HCT116 (cell line): ENCODE measurements around the gene KCNIP4. TPM values are rescaled to one million over a fixed set of nuclear protein-coding genes. Genes with fewer than 3 reads are reported as not detected.

Experiments
- ATAC-seq: fragments of 200-7000 bp; cut with Tn5 transposase; 2 replicates; pipeline ENCODE4 v1.9.1; 2020; ENCODE audit warnings: mild to moderate bottlenecking, moderate library complexity
- BruUV-seq: library from RNA; stranded (reverse); fragments of 400-500 nt; replicated peaks from 2 replicates; lab custom pipeline; 2021; lab: Mats Ljungman, UMichigan
- CTCF ChIA-PET: fragments of 300-600 bp; sonication (Branson Sonifier 250); formaldehyde crosslinking; loops from one replicate; lab custom pipeline; 2021; ENCODE audit warnings: antibody characterized with exemption; lab: Charles Lee
- POLR2A ChIA-PET: fragments of 300-600, 350-600 bp; sonication (Branson Sonifier 250); formaldehyde crosslinking; loops from one replicate; lab custom pipeline; 2021; ENCODE audit warnings: antibody characterized with exemption; lab: Charles Lee
- RAD21 ChIA-PET, 2 experiments: fragments of 300-600 bp; sonication (Branson Sonifier 250); formaldehyde crosslinking; loops; one replicate each; lab custom pipeline; 2023; ENCODE audit warnings: low total read pairs in 2 of 2; ENCODE audit not compliant: uncharacterized antibody in 2 of 2, unreplicated experiment in 2 of 2, low non-redundant PET in 1 of 2; lab: Charles Lee
- DNase-seq: peaks from one replicate; pipeline ENCODE4 v3.0.0-alpha.2; 2010; ENCODE audit warnings: low read depth, low spot score
- H2AFZ ChIP-seq: fragments of 200-600 bp; shearing (Covaris generic), sonication (generic); 2 replicates; pipeline ENCODE4 v1.6.1; 2017; ENCODE audit warnings: low read depth, mixed run types, mixed read lengths, antibody characterized with exemption, low read length; ENCODE audit not compliant: poor library complexity, severe bottlenecking
- H3K27ac ChIP-seq: 2 replicates; pipeline ENCODE4 v1.5.1; 2012; ENCODE audit warnings: low read depth, low read length
- H3K27me3 ChIP-seq: fragments of 200-600 bp; sonication (generic); 2 replicates; pipeline ENCODE4 v1.6.1; 2016; ENCODE audit warnings: mixed run types, low read length, mixed read lengths; ENCODE audit not compliant: insufficient read depth
- H3K36me3 ChIP-seq, 2 experiments: fragments of 200-500 bp in 1 of 2; fragments of 200-600 bp in 1 of 2; sonication (Bioruptor generic) in 1 of 2; sonication (generic) in 1 of 2; 2 replicates each; pipeline versions ENCODE4 v1.5.1 to v1.6.1; 2014 to 2016; ENCODE audit warnings: low read length in 2 of 2, inconsistent platforms in 1 of 2, mixed read lengths in 1 of 2, mixed run types in 1 of 2; ENCODE audit not compliant: insufficient read depth in 2 of 2, control insufficient read depth in 1 of 2
- H3K4me1 ChIP-seq, 2 experiments: fragments of 200-600 bp in 1 of 2; sonication (generic) in 1 of 2; 2 replicates each; pipeline versions ENCODE4 v1.5.1 to v1.6.1; 2012 to 2017; ENCODE audit warnings: low read length in 2 of 2, inconsistent platforms in 1 of 2, mild to moderate bottlenecking in 1 of 2, mixed read lengths in 1 of 2, mixed run types in 1 of 2, moderate library complexity in 1 of 2; ENCODE audit not compliant: insufficient read depth in 2 of 2, control insufficient read depth in 1 of 2
- H3K4me2 ChIP-seq: fragments of 200-600 bp; sonication (generic); 2 replicates; pipeline ENCODE4 v1.6.1; 2017; ENCODE audit warnings: mixed run types, low read length, mixed read lengths
- H3K4me3 ChIP-seq, 2 experiments: fragments of 200-600 bp in 1 of 2; sonication (generic) in 1 of 2; replicated peaks in 1 of 2; 2 replicates each; pipeline ENCODE4 v1.5.1; 2011 to 2016; ENCODE audit warnings: low read length in 2 of 2, control low read depth in 1 of 2, low read depth in 1 of 2, mild to moderate bottlenecking in 1 of 2, mixed read lengths in 1 of 2, mixed run types in 1 of 2
- H3K79me2 ChIP-seq: fragments of 200-600 bp; sonication (generic); 2 replicates; pipeline ENCODE4 v1.6.1; 2017; ENCODE audit warnings: mild to moderate bottlenecking, mixed run types, low read length, moderate library complexity, mixed read lengths; ENCODE audit not compliant: insufficient read depth
- H3K9ac ChIP-seq: fragments of 200-600 bp; sonication (generic); 2 replicates; pipeline ENCODE4 v1.6.1; 2016; ENCODE audit warnings: low read length, mixed read lengths
- H3K9me2 ChIP-seq: fragments of 200-600 bp; sonication (generic), shearing (Covaris generic); 2 replicates; pipeline ENCODE4 v1.6.1; 2017; ENCODE audit warnings: mixed run types, mild to moderate bottlenecking, moderate library complexity; ENCODE audit not compliant: insufficient read depth
- H3K9me3 ChIP-seq, 2 experiments: fragments of 200-500 bp in 1 of 2; fragments of 200-600 bp in 1 of 2; sonication (Bioruptor generic) in 1 of 2; sonication (generic) in 1 of 2; 2 replicates each; pipeline ENCODE4 v1.6.1; 2014 to 2017; ENCODE audit warnings: low read length in 2 of 2, mixed read lengths in 2 of 2, inconsistent platforms in 1 of 2, low read depth in 1 of 2, mild to moderate bottlenecking in 1 of 2, mixed run types in 1 of 2, moderate library complexity in 1 of 2; ENCODE audit not compliant: control insufficient read depth in 1 of 2, insufficient read depth in 1 of 2
- H4K20me1 ChIP-seq: fragments of 200-600 bp; sonication (generic), shearing (Covaris generic); 2 replicates; pipeline ENCODE4 v1.6.1; 2017; ENCODE audit warnings: mixed run types, mild to moderate bottlenecking, moderate library complexity; ENCODE audit not compliant: insufficient read depth
- ATF3 ChIP-seq: IDR thresholded peaks from 2 replicates; pipeline ENCODE4 v1.6.1; 2012
- CEBPB ChIP-seq: IDR thresholded peaks from 2 replicates; pipeline ENCODE4 v1.6.1; 2012; ENCODE audit warnings: low read depth
- CTCF ChIP-seq, 3 experiments: fragments of 200-600 bp in 1 of 3; sonication (generic) in 1 of 3; IDR thresholded peaks in 2 of 3; conservative IDR thresholded peaks in 1 of 3; 2 replicates each; pipeline ENCODE4 v1.5.1; 2012 to 2017; ENCODE audit warnings: low read depth in 2 of 3, low read length in 2 of 3, antibody characterized with exemption in 1 of 3, borderline replicate concordance in 1 of 3, control low read depth in 1 of 3, mild to moderate bottlenecking in 1 of 3, mixed read lengths in 1 of 3, mixed run types in 1 of 3, moderate library complexity in 1 of 3; ENCODE audit not compliant: insufficient read depth in 1 of 3
- EGR1 ChIP-seq: IDR thresholded peaks from 2 replicates; pipeline ENCODE4 v1.6.1; 2012; ENCODE audit warnings: low read depth
- ELF1 ChIP-seq: IDR thresholded peaks from 2 replicates; pipeline ENCODE4 v1.6.1; 2012; ENCODE audit warnings: low read depth, borderline replicate concordance
- EZH2 ChIP-seq: fragments of 200-600 bp; sonication (generic); IDR thresholded peaks from 2 replicates; pipeline ENCODE4 v1.6.1; 2017; ENCODE audit warnings: antibody characterized with exemption, mixed run types
- EZH2phosphoT487 ChIP-seq: fragments of 200-600 bp; IDR thresholded peaks from 2 replicates; pipeline ENCODE4 v1.6.1; 2018; ENCODE audit warnings: antibody characterized with exemption, borderline replicate concordance
- FOSL1 ChIP-seq: IDR thresholded peaks from 2 replicates; pipeline ENCODE4 v1.6.1; 2012; ENCODE audit warnings: low read depth
- JUND ChIP-seq: IDR thresholded peaks from 2 replicates; pipeline ENCODE4 v1.6.1; 2012
- POLR2A ChIP-seq: IDR thresholded peaks from 2 replicates; pipeline ENCODE4 v1.7.0; 2011; ENCODE audit warnings: borderline replicate concordance; ENCODE audit not compliant: insufficient read depth, insufficient read length; ENCODE audit errors: extremely low read depth
- POLR2AphosphoS5 ChIP-seq: IDR thresholded peaks from 2 replicates; pipeline ENCODE4 v1.6.1; 2011; ENCODE audit warnings: mild to moderate bottlenecking, low read depth, low read length, moderate library complexity
- RAD21 ChIP-seq: IDR thresholded peaks from 2 replicates; pipeline ENCODE4 v1.6.1; 2012; ENCODE audit warnings: low read depth, mild to moderate bottlenecking
- REST ChIP-seq: IDR thresholded peaks from 2 replicates; pipeline ENCODE4 v1.6.1; 2012; ENCODE audit warnings: low read depth
- SIN3A ChIP-seq: IDR thresholded peaks from 2 replicates; pipeline ENCODE4 v1.6.1; 2012; ENCODE audit warnings: low read depth
- SRF ChIP-seq: IDR thresholded peaks from 2 replicates; pipeline ENCODE4 v1.6.1; 2012; ENCODE audit warnings: low read depth
- TCF7L2 ChIP-seq: IDR thresholded peaks from 2 replicates; pipeline ENCODE4 v1.7.0; 2011; ENCODE audit warnings: borderline replicate concordance, inconsistent platforms; ENCODE audit not compliant: insufficient read depth, insufficient read length; ENCODE audit errors: extremely low read depth
- YY1 ChIP-seq: IDR thresholded peaks from 2 replicates; pipeline ENCODE4 v1.6.1; 2011; ENCODE audit warnings: low read length, low read depth, moderate library complexity, mild to moderate bottlenecking; ENCODE audit not compliant: insufficient replicate concordance; ENCODE audit errors: extremely low read depth
- ZBTB33 ChIP-seq: IDR thresholded peaks from 2 replicates; pipeline ENCODE4 v1.6.1; 2011; ENCODE audit warnings: mild to moderate bottlenecking, low read length, moderate library complexity; ENCODE audit not compliant: insufficient replicate concordance; ENCODE audit errors: extremely low read depth
- ZNF274 ChIP-seq: fragments of 200-500 bp; sonication (Bioruptor generic); IDR thresholded peaks from 2 replicates; pipeline ENCODE4 v1.6.1; 2014; ENCODE audit warnings: mild to moderate bottlenecking, low read depth, low read length, inconsistent platforms
- intact Hi-C: fragments of 100-400 bp; cut with micrococcal nuclease; formaldehyde crosslinking; loops from 2 replicates; pipeline ENCODE4 v1.10.0; 2022
- total RNA-seq: library from RNA; stranded (reverse); gene quantifications from one replicate; pipeline ENCODE4 v1.2.1, GENCODE V29; 2021; ENCODE audit not compliant: unreplicated experiment

KCNIP4 gene
- total RNA-seq, 1 experiment from 2014 or later, result not detected

- no peak overlapping the region for H3K4me3 ChIP-seq
- H3K9ac ChIP-seq, result no peak overlapping the region
- no peak for TF ChIP-seq FOSL1
- TF ChIP-seq JUND, result no peak
- TF ChIP-seq ZBTB33, result no peak
- TF ChIP-seq REST, result no peak
- no peak for TF ChIP-seq EZH2
- TF ChIP-seq YY1, result no peak
- no peak for TF ChIP-seq RAD21
- TF ChIP-seq SRF, result no peak
- TF ChIP-seq SIN3A, result no peak
- no peak for TF ChIP-seq ELF1
- TF ChIP-seq EGR1, result no peak
- no peak for TF ChIP-seq ATF3
- TF ChIP-seq EZH2phosphoT487, result no peak
- no peak for TF ChIP-seq POLR2AphosphoS5
- no peak for TF ChIP-seq TCF7L2
- no peak for TF ChIP-seq CTCF (IDR thresholded peaks at IDR 0.05 in 2 of 3, conservative IDR thresholded peaks at IDR 0.05 in 1 of 3; ENCODE audit: borderline replicate concordance in 1 of 3, insufficient read depth in 1 of 3, low read depth in 2 of 3, low read length in 2 of 3)
- no peak for TF ChIP-seq CEBPB
- no peak for TF ChIP-seq ZNF274
- no peak for TF ChIP-seq POLR2A
- TF ChIP-seq, all 23 proteins: peak for 0
- Histone ChIP-seq H3K79me2 (no peaks in the 10 kb centered on the region), H3K4me2 (no peak overlapping the region), H3K4me1 (no peaks in the 10 kb centered on the region), H3K27ac (no peak overlapping the region), H3K9me3 (peaks cover 12 to 26% of the 10 kb centered on the region in 2 experiments; a peak in 3 of 4 replicates), H4K20me1 (no peaks in the 10 kb centered on the region; the same call in 1 of the 2 replicates), H3K27me3 (no peaks in the 10 kb centered on the region), H3K36me3 (no peaks in the 10 kb centered on the region), H2AFZ (no peak overlapping the region), H3K9me2 (no peaks in the 10 kb centered on the region)
- intact Hi-C loops, result no loop called here
- RAD21 ChIA-PET, result no interaction called here
- no TSS peak for BruUV-seq
- POLR2A ChIA-PET, result no interaction called here
- no peak for DNase-seq
- ATAC-seq, result no peak
- CTCF ChIA-PET, result no interaction called here
These were observed 834.9 kb downstream of the KCNIP4 start for GRCh38 chr4:21113496-21114223.
